Neural cell (in vitro differentiated cells): Measurements from ENCODE around the gene HDAC1. TPM values are rescaled to one million over a fixed set of nuclear protein-coding genes. Genes with fewer than 3 reads are reported as not detected.

Experiments used
- H2AFZ ChIP-seq: fragments of 200-600, 300-800 bp; sonication (generic), shearing (Covaris generic); 2 replicates; pipeline ENCODE4 v1.6.0; 2014; ENCODE audit warnings: low read depth, mild to moderate bottlenecking, antibody characterized with exemption, low read length, moderate library complexity
- H3F3A ChIP-seq: fragments of 200-600 bp; shearing (Covaris generic); 2 replicates; pipeline ENCODE4 v1.6.1; 2016; ENCODE audit warnings: mild to moderate bottlenecking, moderate library complexity, mixed read lengths, antibody characterized with exemption, low read length; ENCODE audit not compliant: insufficient read depth, poor library complexity, severe bottlenecking
- H3K27ac ChIP-seq: fragments of 200-600, 300-800 bp; sonication (generic), shearing (Covaris generic); 2 replicates; pipeline ENCODE4 v1.5.1; 2014; ENCODE audit warnings: mild to moderate bottlenecking, low read length, moderate library complexity
- H3K27me3 ChIP-seq: fragments of 300-800, 200-600 bp; sonication (generic), shearing (Covaris generic); 2 replicates; pipeline ENCODE4 v1.6.0; 2014; ENCODE audit warnings: mild to moderate bottlenecking, low read depth, low read length, moderate library complexity; ENCODE audit not compliant: insufficient read depth
- H3K36me3 ChIP-seq: fragments of 300-800, 200-600 bp; sonication (generic), shearing (Covaris generic); 2 replicates; pipeline ENCODE4 v1.5.1; 2014; ENCODE audit warnings: mild to moderate bottlenecking, antibody characterized with exemption, low read length, moderate library complexity; ENCODE audit not compliant: insufficient read depth
- H3K4me2 ChIP-seq: fragments of 300-800, 200-600 bp; sonication (generic), shearing (Covaris generic); 2 replicates; pipeline ENCODE4 v1.6.0; 2014; ENCODE audit warnings: mild to moderate bottlenecking, low read length
- H3K4me3 ChIP-seq: fragments of 300-800, 200-600 bp; sonication (generic), shearing (Covaris generic); 2 replicates; pipeline ENCODE4 v1.5.1; 2014; ENCODE audit warnings: mild to moderate bottlenecking, low read length, moderate library complexity
- H3K79me2 ChIP-seq: fragments of 200-600 bp; shearing (Covaris generic); replicated peaks from 2 replicates; pipeline ENCODE4 v1.6.0; 2014; ENCODE audit warnings: mild to moderate bottlenecking, low read length, moderate library complexity; ENCODE audit not compliant: insufficient read depth
- H3K9ac ChIP-seq: fragments of 300-800, 200-600 bp; sonication (generic), shearing (Covaris generic); 2 replicates; pipeline ENCODE4 v1.6.1; 2016; ENCODE audit warnings: mild to moderate bottlenecking, low read length, mixed read lengths
- H3K9me2 ChIP-seq: fragments of 200-600 bp; shearing (Covaris generic); 2 replicates; pipeline ENCODE4 v1.6.1; 2016; ENCODE audit warnings: mild to moderate bottlenecking, low read length, mixed read lengths; ENCODE audit not compliant: insufficient read depth
- H3K9me3 ChIP-seq: fragments of 200-600, 300-800 bp; sonication (generic), shearing (Covaris generic); 2 replicates; pipeline ENCODE4 v1.6.1; 2016; ENCODE audit warnings: mild to moderate bottlenecking, mixed run types, low read length, moderate library complexity, mixed read lengths
- H4K20me1 ChIP-seq: fragments of 200-600 bp; shearing (Covaris generic); 2 replicates; pipeline ENCODE4 v1.6.1; 2016; ENCODE audit warnings: mild to moderate bottlenecking, mixed run types; ENCODE audit not compliant: insufficient read depth
- CTCF ChIP-seq: fragments of 450-650 bp; IDR thresholded peaks from 2 replicates; pipeline ENCODE4 v1.5.1; 2014; ENCODE audit warnings: antibody characterized with exemption, mild to moderate bottlenecking, moderate library complexity; ENCODE audit not compliant: poor library complexity, severe bottlenecking
- EP300 ChIP-seq: fragments of 450-650 bp; conservative IDR thresholded peaks from 2 replicates; pipeline ENCODE4 v1.6.1; 2014; ENCODE audit warnings: antibody characterized with exemption, mild to moderate bottlenecking, moderate library complexity; ENCODE audit not compliant: poor library complexity, severe bottlenecking
- EZH2 ChIP-seq: fragments of 200-600, 300-800 bp; shearing (Covaris generic), sonication (generic); IDR thresholded peaks from 2 replicates; pipeline ENCODE4 v1.6.1; 2014; ENCODE audit warnings: antibody characterized with exemption, low read length, borderline replicate concordance, mild to moderate bottlenecking; ENCODE audit not compliant: insufficient read depth, poor library complexity, severe bottlenecking
- MXI1 ChIP-seq: fragments of 450-650 bp; conservative IDR thresholded peaks from 2 replicates; pipeline ENCODE4 v1.6.1; 2014; ENCODE audit warnings: antibody characterized with exemption, mild to moderate bottlenecking; ENCODE audit not compliant: poor library complexity, severe bottlenecking
- POLR2AphosphoS5 ChIP-seq: IDR thresholded peaks from 2 replicates; pipeline ENCODE4 v1.6.1; 2012
- RAD21 ChIP-seq: fragments of 450-650 bp; conservative IDR thresholded peaks from 2 replicates; pipeline ENCODE4 v1.6.1; 2014; ENCODE audit warnings: antibody characterized with exemption, mild to moderate bottlenecking, moderate library complexity
- REST ChIP-seq: IDR thresholded peaks from 2 replicates; pipeline ENCODE4 v1.6.1; 2012; ENCODE audit warnings: borderline replicate concordance
- SMC3 ChIP-seq: fragments of 450-650 bp; conservative IDR thresholded peaks from 2 replicates; pipeline ENCODE4 v1.6.1; 2014; ENCODE audit warnings: antibody characterized with exemption, mild to moderate bottlenecking, moderate library complexity; ENCODE audit not compliant: poor library complexity
- TAF1 ChIP-seq: IDR thresholded peaks from 2 replicates; pipeline ENCODE4 v1.6.1; 2012; ENCODE audit warnings: low read depth
- polyA plus RNA-seq: library from polyadenylated mRNA; depleted of rRNA; stranded (reverse); fragments of >200 nt; gene quantifications from 2 replicates; pipeline ENCODE4 v1.2.3, GENCODE V29; 2014

The HDAC1 gene
- polyA plus RNA-seq, 1 donor from 2014 or later, result 60.8 TPM

- Histone ChIP-seq H3K79me2 (no peaks in the 10 kb centered on the region), H3K9ac (no peak within 1 kb of the TSS), H3K27ac (no peak within 1 kb of the TSS), H3K27me3 (no peaks in the 10 kb centered on the region), H3K9me3 (no peaks in the 10 kb centered on the region), H2AFZ (no peak within 1 kb of the TSS), H3K36me3 (no peaks in the 10 kb centered on the region), H3K4me2 (no peak within 1 kb of the TSS), H4K20me1 (no peaks in the 10 kb centered on the region), H3K9me2 (no peaks in the 10 kb centered on the region), H3F3A (no peaks in the 10 kb centered on the region), H3K4me3 (no peak within 1 kb of the TSS)
- TF ChIP-seq CTCF (no peak), POLR2AphosphoS5 (no peak), TAF1 (no peak), REST (no peak), EZH2 (no peak), MXI1 (no peak), EP300 (no peak), SMC3 (no peak), RAD21 (no peak)
Measured at GRCh38 chr1:32250893-32251716, 40.8 kb upstream of the HDAC1 start, which contains the start of gene LCK. Gene LCK, plus strand, starts transcription at chr1:32251265. Its CDS starts 23,065 bp downstream, at chr1:32274330.

- no peak overlapping the region for H3K4me3 ChIP-seq
- no peak overlapping the region for H3K27ac ChIP-seq
- no peak overlapping the region for H2AFZ ChIP-seq
- no peaks in the 10 kb centered on the region for H3K27me3 ChIP-seq
- no peaks in the 10 kb centered on the region for H3K9me3 ChIP-seq
- no peak overlapping the region for H3K9ac ChIP-seq
- TF ChIP-seq RAD21 (no peak), TAF1 (no peak), EZH2 (no peak), POLR2AphosphoS5 (no peak), CTCF (no peak), EP300 (no peak), SMC3 (no peak), REST (no peak), MXI1 (no peak)
- no peaks in the 10 kb centered on the region for H3F3A ChIP-seq
- H3K4me2 ChIP-seq, result no peak overlapping the region
- H3K9me2 ChIP-seq, result no peaks in the 10 kb centered on the region
- H3K36me3 ChIP-seq, result no peaks in the 10 kb centered on the region
- no peaks in the 10 kb centered on the region for H4K20me1 ChIP-seq
- no peaks in the 10 kb centered on the region for H3K79me2 ChIP-seq
Measured at GRCh38 chr1:32255072-32256071, 36.5 kb upstream of the HDAC1 start.
